Activated T-cell treated with anti-CD3 and anti-CD28 coated beads, Interleukin-2, amount 50 U/mL, for 48 hours (primary cell): ENCODE results near the gene HOXB1.

Source experiments
- DNase-seq, 2 experiments: peaks; one replicate each; pipeline ENCODE4 v3.0.0-alpha.2; 2020

Gene HOXB1

GRCh38 chr17:48542114-48542656, 11.4 kb upstream of the HOXB1 start:
- DNase-seq, result peak; percentile 55 to 58

- DNase-seq, result peak; percentile 59 to 62
Measured at GRCh38 chr17:48541577-48542113, 10.8 kb upstream of the HOXB1 start.

GRCh38 chr17:48541036-48541576, 10.3 kb upstream of the HOXB1 start:
- peak; percentile 42 to 45 for DNase-seq

- DNase-seq, result no peak
Measured at GRCh38 chr17:48540213-48540612, 9.4 kb upstream of the HOXB1 start.

- no peak for DNase-seq
Measured at GRCh38 chr17:48539177-48539576, 8.4 kb upstream of the HOXB1 start.

- DNase-seq, result no peak
Measured at GRCh38 chr17:48537316-48537715, 6.5 kb upstream of the HOXB1 start.

GRCh38 chr17:48535793-48536559, 5.2 kb upstream of the HOXB1 start:
- DNase-seq, result peak in 1 of 2 experiments; percentile 32

- DNase-seq, result no peak
Measured at GRCh38 chr17:48532261-48532660, 1.4 kb upstream of the HOXB1 start.

- no peak for DNase-seq
Measured at GRCh38 chr17:48530208-48530886, 464 bp downstream of the HOXB1 start.

GRCh38 chr17:48529683-48530009, 1.2 kb downstream of the HOXB1 start:
- DNase-seq, result no peak

- no peak for DNase-seq
Measured at GRCh38 chr17:48528936-48529682, 1.7 kb downstream of the HOXB1 start.

GRCh38 chr17:48528153-48528935, 2.5 kb downstream of the HOXB1 start:
- DNase-seq, result no peak

GRCh38 chr17:48527547-48527932, 3.3 kb downstream of the HOXB1 start:
- DNase-seq, result no peak

GRCh38 chr17:48526608-48527546, 3.9 kb downstream of the HOXB1 start:
- DNase-seq, result no peak

- no peak for DNase-seq
Measured at GRCh38 chr17:48523010-48523409, 7.8 kb downstream of the HOXB1 start.

- DNase-seq, result no peak
Measured at GRCh38 chr17:48522031-48522653, 8.7 kb downstream of the HOXB1 start.

- DNase-seq, result no peak
Measured at GRCh38 chr17:48520631-48521079, 10.2 kb downstream of the HOXB1 start.

GRCh38 chr17:48519427-48519826, 11.4 kb downstream of the HOXB1 start:
- no peak for DNase-seq

GRCh38 chr17:48517478-48517877, 13.3 kb downstream of the HOXB1 start:
- no peak for DNase-seq
